GM21737 (cell line): ENCODE data around the gene BNC1.

Source experiments
- ATAC-seq: cut with Tn5 transposase; IDR thresholded peaks from one replicate; pipeline ENCODE4 v1.9.1; 2021; ENCODE audit warnings: mild to moderate bottlenecking, moderate library complexity; ENCODE audit not compliant: unreplicated experiment

BNC1 gene

GRCh38 chr15:83284559-83285283 is at the start of gene BNC1:
BNC1 (minus strand) TSS chr15:83284664; CDS start chr15:83284628, 36 bp downstream.
- ATAC-seq: no peak

GRCh38 chr15:83327041-83327440 is 42.6 kb upstream of the BNC1 start:
- ATAC-seq: no peak

- ATAC-seq: no peak
These were observed 40.3 kb upstream of the BNC1 start for GRCh38 chr15:83324799-83325198.

GRCh38 chr15:83323296-83323711 is 38.8 kb upstream of the BNC1 start:
- no peak for ATAC-seq

- no peak for ATAC-seq
These were observed 38.2 kb upstream of the BNC1 start for GRCh38 chr15:83322691-83323090.

GRCh38 chr15:83322061-83322460 is 37.6 kb upstream of the BNC1 start:
- ATAC-seq: no peak

- no peak for ATAC-seq
These were observed 36.4 kb upstream of the BNC1 start for GRCh38 chr15:83320844-83321243.

GRCh38 chr15:83320404-83320803 is 35.9 kb upstream of the BNC1 start:
- no peak for ATAC-seq

GRCh38 chr15:83319771-83320170 is 35.3 kb upstream of the BNC1 start:
- no peak for ATAC-seq

- ATAC-seq: no peak
These were observed 34.5 kb upstream of the BNC1 start for GRCh38 chr15:83318861-83319415.

GRCh38 chr15:83318036-83318435 is 33.6 kb upstream of the BNC1 start:
- ATAC-seq: no peak

GRCh38 chr15:83312071-83312470 is 27.6 kb upstream of the BNC1 start:
- ATAC-seq: no peak

- no peak for ATAC-seq
These were observed 26.3 kb upstream of the BNC1 start for GRCh38 chr15:83310521-83311456.

GRCh38 chr15:83308671-83309070 is 24.2 kb upstream of the BNC1 start:
- ATAC-seq: no peak

- no peak for ATAC-seq
These were observed 22.1 kb upstream of the BNC1 start for GRCh38 chr15:83306561-83306960.

- no peak for ATAC-seq
These were observed 21.3 kb upstream of the BNC1 start for GRCh38 chr15:83305704-83306291.

- no peak for ATAC-seq
These were observed 20.6 kb upstream of the BNC1 start for GRCh38 chr15:83304861-83305703.

GRCh38 chr15:83303535-83303934 is 19.1 kb upstream of the BNC1 start:
- no peak for ATAC-seq

- no peak for ATAC-seq
These were observed 16.4 kb upstream of the BNC1 start for GRCh38 chr15:83300826-83301225.

- ATAC-seq: no peak
These were observed 15.0 kb upstream of the BNC1 start for GRCh38 chr15:83299462-83299861.
